ENCODE measurements around the gene FOXK2.

Gene FOXK2

GRCh38 chr17:82592289-82592766 lies 72.8 kb downstream of the FOXK2 start:
- no peak for DNase-seq

DNA sequence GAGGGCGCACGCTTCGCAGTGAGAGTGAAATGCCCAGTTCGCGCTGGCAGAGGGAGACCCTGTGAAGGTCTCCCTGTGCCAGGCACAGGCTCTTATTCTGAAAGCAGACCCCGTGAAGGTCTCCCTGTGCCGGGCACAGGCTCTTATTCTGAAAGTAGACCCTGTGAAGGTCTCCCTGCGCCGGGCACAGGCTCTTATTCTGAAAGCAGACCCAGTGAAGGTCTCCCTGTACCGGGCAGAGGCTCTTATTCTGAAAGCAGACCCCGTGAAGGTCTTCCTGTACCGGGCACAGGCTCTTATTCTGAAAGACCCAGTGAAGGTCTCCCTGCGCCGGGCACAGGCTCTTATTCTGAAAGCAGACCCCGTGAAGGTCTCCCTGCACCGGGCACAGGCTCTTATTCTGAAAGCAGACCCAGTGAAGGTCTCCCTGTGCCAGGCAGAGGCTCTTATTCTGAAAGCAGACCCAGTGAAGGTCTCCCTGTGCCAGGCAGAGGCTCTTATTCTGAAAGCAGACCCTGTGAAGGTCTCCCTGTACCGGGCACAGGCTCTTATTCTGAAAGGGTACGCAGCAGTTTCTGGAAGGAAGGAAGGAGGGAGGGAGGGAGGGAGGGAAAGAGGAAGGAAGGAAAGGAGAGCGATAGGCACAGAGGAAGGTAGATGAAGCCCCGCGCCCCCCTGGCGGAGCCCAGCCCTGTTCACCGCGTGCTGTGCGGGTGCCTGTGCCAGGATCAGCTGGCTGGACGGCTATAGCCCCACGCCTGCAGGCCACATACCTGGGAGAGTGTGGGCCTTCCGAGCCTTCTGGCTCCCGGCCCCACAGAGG lies 73.4 kb downstream of the FOXK2 start:
- DNase-seq = peak; percentile 32 to 34

DNA sequence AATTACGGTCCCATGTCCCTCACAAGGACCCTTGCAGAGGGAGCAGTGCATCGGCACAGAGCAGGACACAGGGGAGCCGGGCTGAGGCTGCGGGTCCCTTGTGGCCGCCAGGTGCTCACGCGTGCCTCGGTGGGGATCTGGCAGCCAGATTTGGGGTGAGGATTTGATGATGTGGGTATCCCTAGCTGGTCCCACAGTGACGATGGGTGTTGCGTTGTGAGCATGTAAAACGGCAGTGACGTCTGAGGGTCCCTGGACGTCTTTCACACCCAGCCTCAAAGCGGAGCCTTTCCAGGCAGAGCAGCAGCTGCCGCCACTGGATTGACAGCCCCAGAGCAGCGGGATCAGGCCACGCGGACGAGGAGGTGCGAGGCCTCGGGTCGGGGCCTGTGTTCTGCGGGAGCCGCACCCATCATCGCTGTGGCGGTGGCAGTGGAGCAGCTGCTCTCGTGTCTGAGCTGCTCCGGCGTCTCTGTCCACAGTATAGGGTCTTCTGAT lies 74.1 kb downstream of the FOXK2 start:
- no peak for DNase-seq

- no peak for DNase-seq
Measured at GRCh38 chr17:82594571-82594970, 75.0 kb downstream of the FOXK2 start.

DNA sequence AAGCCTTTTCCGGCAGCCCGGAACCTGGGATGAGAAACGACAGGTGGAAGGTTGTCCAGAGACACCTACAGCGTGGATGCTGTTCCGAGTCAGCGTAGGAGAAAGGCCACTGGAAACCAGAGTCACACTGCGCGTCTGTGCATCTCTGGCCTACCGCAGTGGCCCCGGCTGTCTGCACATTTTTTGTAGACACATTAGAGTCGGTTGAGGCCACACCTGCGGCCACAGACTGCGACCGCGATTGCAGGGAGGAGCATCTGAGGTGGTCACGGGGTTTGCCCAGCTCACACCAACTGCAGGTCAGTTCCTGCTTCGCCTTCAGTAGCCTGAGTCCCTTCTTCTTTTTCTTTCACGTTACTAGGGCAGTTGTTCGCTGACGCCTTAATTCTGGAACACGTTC lies 76.4 kb downstream of the FOXK2 start:
- no peak for DNase-seq

DNA sequence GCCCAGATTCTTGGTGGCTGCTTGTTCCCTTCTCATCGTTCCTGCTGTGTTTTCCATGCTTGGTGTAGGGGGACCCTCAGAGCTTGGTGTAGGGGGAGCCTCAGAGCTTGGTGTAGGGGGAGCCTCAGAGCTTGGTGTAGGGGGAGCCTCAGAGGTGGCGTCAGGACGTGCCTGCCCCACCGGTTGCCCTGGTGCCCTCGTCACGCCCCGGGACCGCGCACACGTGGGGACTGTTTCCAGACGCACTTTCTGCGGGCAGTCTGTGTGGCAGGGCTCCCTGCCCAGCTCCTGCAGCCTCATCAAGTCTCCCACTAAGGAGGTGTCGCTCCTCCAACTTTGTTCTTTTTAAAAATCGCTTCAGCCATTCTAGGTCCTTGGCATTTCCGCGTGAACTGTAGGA lies 76.8 kb downstream of the FOXK2 start:
- DNase-seq = no peak

DNA sequence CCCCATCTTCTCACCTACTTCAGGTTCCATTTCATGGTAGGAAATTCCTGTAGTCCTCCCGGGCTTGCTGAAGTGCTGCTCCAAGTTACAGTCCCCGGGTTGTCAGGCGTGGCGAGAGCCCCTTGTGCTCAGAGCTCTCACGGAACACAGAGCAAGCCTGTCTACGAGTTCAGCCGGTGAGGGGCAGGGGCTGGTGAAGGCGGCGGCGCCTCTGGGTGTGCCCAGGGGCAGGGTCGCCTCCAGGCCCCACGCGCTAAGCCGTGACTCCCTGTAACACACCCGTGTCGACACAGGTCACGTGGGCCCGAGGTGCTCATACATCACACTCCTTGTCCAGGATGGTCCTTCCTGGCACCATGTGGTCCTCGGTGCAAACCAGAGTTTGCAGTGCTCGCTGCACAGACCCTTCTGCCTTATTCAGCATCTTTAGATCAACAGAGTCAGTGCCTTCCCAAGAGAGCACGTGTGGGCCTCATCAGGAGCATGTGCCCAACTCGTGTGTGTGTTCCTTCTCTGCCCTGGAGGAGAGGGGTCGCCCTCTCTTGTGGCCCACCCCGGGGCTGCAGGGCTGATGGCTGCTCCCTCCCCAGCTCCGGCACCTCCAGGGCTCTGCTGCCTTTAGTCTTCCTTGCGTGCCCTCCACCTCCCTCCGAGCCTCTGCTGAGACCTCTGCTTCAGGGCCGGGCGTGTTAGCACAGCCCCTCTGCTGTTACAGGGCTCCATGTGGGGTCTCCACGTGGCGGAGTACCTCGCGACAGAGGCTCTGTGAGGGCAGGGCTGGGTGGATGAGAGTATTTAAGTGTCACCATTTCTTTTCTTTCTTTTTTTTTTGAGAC lies 77.5 kb downstream of the FOXK2 start:
- no peak for DNase-seq

GRCh38 chr17:82598256-82599119 lies 79.0 kb downstream of the FOXK2 start:
- DNase-seq = no peak

DNA sequence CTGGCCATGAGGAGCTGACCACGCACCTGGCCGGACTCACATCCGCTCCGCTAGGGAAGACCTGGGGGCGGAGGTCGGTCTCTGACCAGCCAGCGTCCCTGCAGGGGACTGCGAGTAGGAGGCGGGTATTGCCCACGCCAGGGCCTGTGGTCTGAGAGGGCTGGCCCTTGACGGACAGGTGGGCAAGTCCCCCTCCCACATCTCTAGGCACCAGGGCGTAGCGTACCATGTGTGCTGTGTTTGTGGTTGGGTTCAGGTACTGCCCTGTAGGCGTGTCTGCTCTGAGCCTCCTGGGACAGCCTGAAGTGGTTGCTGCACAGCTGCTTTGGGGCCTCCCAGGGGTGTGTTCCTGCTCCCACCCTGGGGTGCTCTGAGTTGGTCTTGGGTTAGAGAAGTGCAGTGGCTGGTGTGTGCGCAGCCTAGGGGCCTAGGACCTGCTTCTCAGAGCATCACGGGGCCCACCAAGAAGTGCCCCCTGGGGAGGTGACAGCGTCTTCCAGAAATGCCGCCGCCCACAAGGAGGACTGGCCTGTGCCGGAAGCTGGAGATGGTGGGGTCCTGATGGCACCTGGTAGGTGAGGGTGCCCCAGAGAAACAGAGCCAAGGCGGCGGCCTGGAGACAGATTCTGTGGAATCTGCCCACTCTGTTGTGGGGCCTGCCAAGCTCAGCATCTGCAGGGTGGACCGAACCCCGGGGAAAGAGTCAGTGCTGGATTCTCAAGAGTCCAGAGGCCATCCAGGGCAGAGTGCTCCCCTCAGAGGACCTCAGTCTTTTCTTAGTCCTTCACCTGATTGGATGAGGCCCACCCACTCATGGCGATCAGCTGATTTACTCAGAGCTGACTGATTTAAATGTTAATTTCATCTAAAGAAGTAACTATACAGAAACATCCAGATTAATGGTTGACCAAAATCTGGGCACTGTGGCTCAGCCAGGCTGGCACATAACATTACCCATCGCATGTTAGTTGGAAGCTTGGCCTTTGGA lies 80.4 kb downstream of the FOXK2 start:
- DNase-seq = no peak

DNA sequence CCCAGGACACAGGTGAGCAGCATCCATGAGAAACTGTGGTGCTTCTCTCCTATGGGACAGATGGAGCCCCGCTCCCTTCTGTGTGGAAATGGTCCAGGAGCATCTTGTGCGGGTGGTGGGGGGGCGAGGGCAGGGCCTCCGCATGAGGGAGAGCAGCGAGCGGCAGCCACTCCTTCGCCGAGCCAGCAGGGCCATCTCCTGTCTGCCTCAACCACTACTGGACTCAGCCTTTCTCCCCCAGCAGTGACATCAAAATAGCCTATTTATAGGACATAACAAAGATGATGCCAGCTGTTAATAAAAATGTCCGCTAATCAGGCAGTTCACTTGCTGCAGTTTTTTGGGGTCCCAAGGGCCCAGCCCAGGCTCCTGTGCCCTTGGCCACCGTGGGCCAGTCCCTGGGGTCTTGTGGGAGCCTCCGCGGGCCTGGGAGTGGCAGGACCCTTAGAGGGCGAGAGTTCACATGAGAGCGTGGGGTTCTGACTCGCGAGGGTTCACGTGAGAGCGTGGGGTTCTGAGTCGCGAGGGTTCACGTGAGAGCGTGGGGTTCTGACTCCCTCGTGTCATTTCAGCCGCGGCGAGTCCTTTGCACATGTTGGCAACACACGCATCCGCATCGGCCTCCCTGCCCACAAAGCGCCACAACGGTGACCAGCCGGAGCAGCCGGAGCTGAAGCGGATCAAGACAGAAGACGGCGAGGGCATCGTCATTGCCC lies 81.4 kb downstream of the FOXK2 start:
- no peak for DNase-seq

- DNase-seq = no peak
Measured at GRCh38 chr17:82601447-82602000, 82.0 kb downstream of the FOXK2 start.

- no peak for DNase-seq
Measured at GRCh38 chr17:82602487-82602886, 83.0 kb downstream of the FOXK2 start.

DNA sequence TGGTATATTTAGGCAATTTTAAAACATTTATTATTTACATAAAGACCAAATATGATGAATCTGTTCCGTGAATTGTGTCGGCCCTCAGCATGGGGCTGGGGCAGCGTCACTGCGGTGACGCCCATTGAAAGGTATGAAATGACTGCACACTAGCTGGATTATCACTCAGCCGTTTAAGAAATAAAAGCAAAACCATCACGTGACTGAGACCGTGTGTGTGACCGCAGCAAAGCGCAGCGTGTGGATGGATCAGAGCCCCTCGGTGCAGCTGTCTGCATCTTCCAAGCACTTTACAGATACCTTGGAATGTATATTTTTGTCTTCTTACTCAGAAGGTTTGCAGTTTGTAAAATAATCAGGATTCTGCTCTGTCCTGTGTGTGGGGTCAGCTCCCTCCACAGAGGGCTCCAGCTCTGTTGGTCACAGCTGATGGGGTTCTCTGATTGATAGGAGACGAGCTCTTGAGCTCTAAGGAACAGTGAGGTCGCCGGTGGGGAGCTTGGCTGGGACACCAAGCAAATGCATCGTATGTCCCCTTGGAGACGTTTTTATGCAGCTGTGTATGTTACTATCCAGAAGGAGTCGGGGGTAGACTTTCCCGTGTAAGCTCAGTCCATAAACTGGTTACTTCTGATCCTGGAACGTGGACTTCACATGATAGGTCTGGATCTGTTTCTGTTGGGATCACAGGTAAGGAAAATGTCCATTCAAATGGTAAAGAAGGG lies 83.6 kb downstream of the FOXK2 start:
- DNase-seq = no peak

DNA sequence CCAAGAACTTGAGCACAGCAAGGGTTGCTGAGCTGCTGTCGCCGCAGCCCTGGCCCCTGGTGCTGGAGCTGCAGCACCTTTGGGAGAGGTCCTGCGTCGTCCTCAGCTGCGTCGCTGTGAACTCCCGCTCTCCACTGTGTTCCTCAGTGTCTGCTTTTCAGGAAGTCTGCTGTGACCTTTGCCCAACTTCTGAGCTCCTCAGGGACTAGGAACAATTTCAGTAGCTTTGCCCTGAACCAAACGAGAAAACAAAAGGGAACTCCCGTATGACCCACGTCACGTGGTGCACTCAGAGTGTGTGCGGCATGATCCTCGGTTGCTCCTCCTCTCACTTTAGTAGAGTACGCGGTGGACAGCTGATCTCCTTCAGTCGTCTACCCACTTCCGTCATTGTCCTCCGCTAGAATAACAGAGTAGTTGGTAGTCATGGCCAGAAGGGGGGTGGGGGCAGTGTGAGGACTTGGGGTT lies 84.5 kb downstream of the FOXK2 start:
- no peak for DNase-seq

GRCh38 chr17:82604532-82604931 lies 85.0 kb downstream of the FOXK2 start:
- DNase-seq = no peak

- no peak for DNase-seq
Measured at GRCh38 chr17:82605939-82606600, 86.5 kb downstream of the FOXK2 start.

GRCh38 chr17:82608816-82609215 lies 89.3 kb downstream of the FOXK2 start:
- no peak for DNase-seq

DNA sequence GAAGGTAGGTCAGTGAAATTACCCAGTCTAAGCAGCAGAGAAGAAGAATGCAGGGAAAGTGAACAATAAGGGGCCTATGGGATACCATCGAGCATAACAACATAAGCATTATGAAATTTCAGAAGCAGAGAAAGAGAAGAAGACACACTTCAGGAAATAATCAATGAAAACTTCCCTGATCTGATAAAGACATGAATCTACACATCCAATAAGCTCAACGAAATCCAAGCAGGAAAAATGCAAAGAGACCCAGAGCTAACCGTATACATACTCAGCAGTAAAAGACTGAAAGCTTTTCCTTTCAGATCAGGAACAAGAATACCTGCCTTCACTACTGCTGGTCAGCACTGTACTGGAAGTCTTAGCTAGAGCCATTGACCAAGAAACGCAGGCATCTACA lies 90.1 kb downstream of the FOXK2 start:
- DNase-seq = no peak

Measured in activated CD4-positive, alpha-beta T cell treated with anti-CD3 and anti-CD28 coated beads, Interleukin-2, amount 50 U/mL, for 4 hours (primary cell).